NOMO-1 (cell line): Measurements from ENCODE around the gene ALDH1L2.

Experiments used
- DNase-seq, 2 experiments: peaks; one replicate each; lab custom pipeline; 2025; ENCODE audit not compliant: unreplicated experiment in 2 of 2; lab: John Stamatoyannopoulos, UW

Gene ALDH1L2

GRCh38 chr12:105036937-105037649, 47.2 kb downstream of the ALDH1L2 start:
- DNase-seq: no peak

GRCh38 chr12:105033851-105034250, 50.4 kb downstream of the ALDH1L2 start:
- DNase-seq: no peak

GRCh38 chr12:105032703-105033357, 51.4 kb downstream of the ALDH1L2 start:
- DNase-seq: no peak

- DNase-seq: peak; percentile 22 to 62
Measured at GRCh38 chr12:105030820-105031807, 53.1 kb downstream of the ALDH1L2 start.

GRCh38 chr12:105026411-105026810, 57.8 kb downstream of the ALDH1L2 start:
- no peak for DNase-seq

- no peak for DNase-seq
Measured at GRCh38 chr12:105025890-105026289, 58.4 kb downstream of the ALDH1L2 start.

GRCh38 chr12:105024928-105025327, 59.3 kb downstream of the ALDH1L2 start:
- DNase-seq: no peak

- DNase-seq: no peak
Measured at GRCh38 chr12:105020241-105020962, 63.9 kb downstream of the ALDH1L2 start.

GRCh38 chr12:105018776-105019175, 65.5 kb downstream of the ALDH1L2 start:
- no peak for DNase-seq

GRCh38 chr12:105018012-105018411, 66.2 kb downstream of the ALDH1L2 start:
- no peak for DNase-seq

- no peak for DNase-seq
Measured at GRCh38 chr12:105015543-105015942, 68.7 kb downstream of the ALDH1L2 start.

- DNase-seq: no peak
Measured at GRCh38 chr12:105014603-105015002, 69.7 kb downstream of the ALDH1L2 start.

GRCh38 chr12:105013892-105014291, 70.4 kb downstream of the ALDH1L2 start:
- DNase-seq: no peak

GRCh38 chr12:105001476-105001875, 82.8 kb downstream of the ALDH1L2 start:
- no peak for DNase-seq

- no peak for DNase-seq
Measured at GRCh38 chr12:104999347-104999685, 84.9 kb downstream of the ALDH1L2 start.

- DNase-seq: no peak
Measured at GRCh38 chr12:104998423-104999346, 85.6 kb downstream of the ALDH1L2 start.

GRCh38 chr12:104997541-104997940, 86.7 kb downstream of the ALDH1L2 start:
- DNase-seq: no peak

GRCh38 chr12:104994336-104994735, 89.9 kb downstream of the ALDH1L2 start:
- DNase-seq: no peak

GRCh38 chr12:104991565-104992128, 92.6 kb downstream of the ALDH1L2 start:
- no peak for DNase-seq
